Adipocyte (in vitro differentiated cells): ENCODE measurements around the gene C14orf132.

Experiments
- DNase-seq: peaks from one replicate; pipeline ENCODE4 v3.0.0-alpha.2; 2015; ENCODE audit warnings: low read depth
- H3K27me3 ChIP-seq: replicated peaks from 2 replicates; pipeline ENCODE4 v1.7.0; 2013; ENCODE audit warnings: mild to moderate bottlenecking, low read length, moderate library complexity; ENCODE audit not compliant: control insufficient read depth, insufficient read depth
- H3K36me3 ChIP-seq: 2 replicates; pipeline ENCODE4 v1.7.0; 2013; ENCODE audit warnings: low read length, mild to moderate bottlenecking, moderate library complexity; ENCODE audit not compliant: control insufficient read depth, insufficient read depth, severe bottlenecking
- H3K4me1 ChIP-seq: 2 replicates; pipeline ENCODE4 v1.7.0; 2013; ENCODE audit warnings: mild to moderate bottlenecking, low read length, moderate library complexity; ENCODE audit not compliant: control insufficient read depth, insufficient read depth
- H3K4me3 ChIP-seq: 2 replicates; pipeline ENCODE4 v1.7.0; 2013; ENCODE audit warnings: mild to moderate bottlenecking, low read length, moderate library complexity
- H3K9ac ChIP-seq: 2 replicates; pipeline ENCODE4 v1.7.0; 2013; ENCODE audit warnings: mild to moderate bottlenecking, low read length, moderate library complexity
- H3K9me3 ChIP-seq: 2 replicates; pipeline ENCODE4 v1.7.0; 2013; ENCODE audit warnings: mild to moderate bottlenecking, low read length, moderate library complexity; ENCODE audit not compliant: control insufficient read depth

The C14orf132 gene

GRCh38 chr14:96042248-96042930 is 3.2 kb downstream of the C14orf132 start:
- Histone ChIP-seq H3K4me3 (no peak overlapping the region), H3K9ac (no peak overlapping the region), H3K36me3 (no peaks in the 10 kb centered on the region), H3K27me3 (no peaks in the 10 kb centered on the region), H3K9me3 (no peaks in the 10 kb centered on the region), H3K4me1 (peaks cover 17% of the 10 kb centered on the region)
- DNase-seq, result peak; percentile 72

DNA sequence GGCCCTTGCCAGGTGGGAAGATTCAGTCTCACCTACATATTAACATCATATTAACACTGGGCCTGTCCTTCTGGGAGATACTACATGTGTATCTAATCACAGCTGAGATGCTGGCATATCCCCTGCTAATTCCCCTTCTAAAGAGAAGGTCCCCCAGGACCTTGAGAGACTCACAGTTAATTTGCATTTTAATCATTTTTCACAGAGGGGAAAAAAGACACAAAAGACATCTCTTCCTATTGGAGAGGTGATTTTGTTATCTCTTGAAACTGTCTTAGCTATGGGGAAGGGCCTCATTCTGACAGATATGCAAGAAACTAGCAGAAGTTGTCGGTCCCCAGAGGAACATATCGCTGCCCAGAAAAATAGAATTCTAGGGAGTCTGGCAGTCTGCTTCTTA is 7.5 kb downstream of the C14orf132 start:
- H3K36me3 ChIP-seq, result no peaks in the 10 kb centered on the region
- DNase-seq, result no peak

DNA sequence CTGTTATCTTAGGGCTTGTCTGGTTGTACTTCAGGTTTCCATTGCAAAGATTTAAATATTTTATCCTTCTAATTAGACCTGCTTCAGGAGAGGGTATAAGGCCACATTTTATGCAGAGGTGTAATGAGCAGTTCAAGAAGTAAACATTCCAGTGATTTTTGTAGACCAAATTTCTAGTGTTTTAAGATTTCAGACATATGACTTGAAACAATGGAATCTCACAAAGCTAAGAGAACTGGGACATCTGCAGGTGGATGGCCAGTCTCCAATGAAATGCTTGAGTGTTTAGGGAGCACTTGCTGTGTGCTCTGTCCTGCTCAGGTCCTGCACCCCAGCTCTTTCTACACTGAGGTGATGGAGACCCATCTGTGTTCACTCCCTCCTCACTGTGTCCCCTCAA is 7.9 kb downstream of the C14orf132 start:
- Histone ChIP-seq H3K9me3 (no peaks in the 10 kb centered on the region), H3K4me3 (no peak overlapping the region), H3K9ac (no peak overlapping the region), H3K4me1 (no peaks in the 10 kb centered on the region), H3K27me3 (no peaks in the 10 kb centered on the region), H3K36me3 (no peaks in the 10 kb centered on the region)
- no peak for DNase-seq

More for the DNA sequence above, 7.5 kb downstream of the C14orf132 start:
- Histone ChIP-seq H3K9me3 (no peaks in the 10 kb centered on the region), H3K4me1 (no peaks in the 10 kb centered on the region), H3K27me3 (no peaks in the 10 kb centered on the region), H3K4me3 (no peak overlapping the region), H3K9ac (no peak overlapping the region)

DNA sequence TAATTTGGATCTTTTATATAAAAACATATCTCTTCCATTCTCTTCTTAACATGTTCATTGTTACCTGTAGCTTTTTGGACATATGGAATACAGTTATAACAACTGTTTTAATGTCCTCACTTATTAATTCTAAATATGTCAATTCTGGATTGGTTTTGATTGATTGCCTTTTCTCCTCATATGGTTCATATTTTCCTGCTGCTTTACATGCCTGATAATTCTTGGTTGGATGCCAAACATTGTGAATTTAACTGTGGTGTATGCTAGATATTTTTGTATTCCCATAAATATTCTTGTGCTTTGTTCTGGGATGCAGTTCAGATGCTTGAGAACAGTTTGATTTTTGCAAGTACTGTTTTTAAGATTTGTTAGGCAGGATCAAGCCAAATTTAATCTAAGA is 10.8 kb downstream of the C14orf132 start:
- peak; percentile 44 for DNase-seq
- H3K9me3 ChIP-seq, result no peaks in the 10 kb centered on the region
- peaks cover 14% of the 10 kb centered on the region for H3K4me1 ChIP-seq
- H3K36me3 ChIP-seq, result no peaks in the 10 kb centered on the region
- H3K27me3 ChIP-seq, result no peaks in the 10 kb centered on the region
- no peak overlapping the region for H3K9ac ChIP-seq
- no peak overlapping the region for H3K4me3 ChIP-seq

DNA sequence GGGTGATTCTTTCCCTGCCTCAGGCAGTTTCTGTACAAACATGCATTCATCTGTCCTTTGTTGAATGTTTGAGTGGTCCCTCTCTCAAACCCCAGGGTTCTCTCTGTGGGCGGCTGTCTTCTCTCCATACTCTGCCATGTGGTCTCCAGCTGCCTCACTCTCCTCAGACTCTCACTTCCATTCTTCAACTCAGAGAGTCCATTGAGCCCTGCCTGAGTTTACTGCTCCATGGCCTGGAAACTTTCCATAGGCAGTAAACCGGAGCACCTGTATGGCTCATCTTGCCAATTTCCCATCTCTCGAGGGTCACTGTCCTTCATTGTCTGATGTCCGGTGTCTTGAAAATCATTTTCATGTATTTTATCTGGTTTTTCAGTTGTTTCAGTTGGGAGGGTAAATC is 11.3 kb downstream of the C14orf132 start:
- H3K36me3 ChIP-seq, result no peaks in the 10 kb centered on the region
- no peak overlapping the region for H3K4me3 ChIP-seq
- DNase-seq, result no peak

GRCh38 chr14:96051231-96051630 is 12.1 kb downstream of the C14orf132 start:
- Histone ChIP-seq H3K27me3 (no peaks in the 10 kb centered on the region), H3K36me3 (no peaks in the 10 kb centered on the region)

More for the DNA sequence above, 11.3 kb downstream of the C14orf132 start:
- Histone ChIP-seq H3K9me3 (no peaks in the 10 kb centered on the region), H3K9ac (no peak overlapping the region), H3K4me1 (peaks cover 19% of the 10 kb centered on the region), H3K27me3 (no peaks in the 10 kb centered on the region)

DNA sequence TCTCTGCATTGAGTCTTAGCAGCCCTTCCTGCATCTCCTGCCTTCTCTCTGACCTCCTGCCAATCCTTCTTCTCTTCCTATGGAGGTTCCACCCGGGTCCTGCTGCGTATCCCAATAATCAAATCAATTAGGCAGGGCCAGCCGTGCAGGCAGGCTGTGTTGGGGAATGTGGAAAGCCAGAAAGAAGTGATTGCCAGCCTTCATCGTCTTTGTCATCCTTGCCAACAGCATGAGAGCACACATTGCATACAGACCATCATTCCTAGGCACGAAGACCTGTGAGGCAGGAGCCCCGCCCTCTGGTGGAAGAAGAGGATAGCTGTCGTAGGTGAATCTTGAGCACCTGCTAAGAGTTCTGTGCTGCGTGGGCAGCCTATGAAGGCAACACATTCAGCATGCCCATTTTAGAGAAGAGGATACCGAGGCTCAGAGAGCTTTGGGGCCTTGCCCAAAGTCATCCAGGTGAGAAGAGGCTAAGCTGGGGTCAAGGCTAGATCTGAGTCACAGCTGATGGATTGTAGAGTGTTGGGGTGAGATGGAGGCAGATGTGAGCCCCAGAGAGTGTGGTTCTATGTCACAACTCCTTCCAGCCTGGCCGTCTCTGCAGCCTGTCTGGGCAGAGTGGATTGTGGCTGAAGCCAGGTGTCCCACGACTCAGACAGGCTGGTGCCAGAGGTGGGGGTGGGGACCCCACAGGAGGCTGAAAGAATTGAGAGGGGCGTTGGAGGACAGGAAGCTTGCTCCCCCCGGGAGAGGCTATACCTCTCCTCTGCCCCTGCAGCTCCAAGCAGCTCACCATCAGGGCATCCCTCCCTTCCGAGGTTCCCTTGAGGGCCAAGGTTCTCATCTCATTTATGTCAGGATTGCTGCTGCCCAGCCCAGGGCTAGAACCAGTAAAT is 12.7 kb downstream of the C14orf132 start:
- H3K36me3 ChIP-seq, result no peaks in the 10 kb centered on the region
- H3K4me1 ChIP-seq, result peaks cover 19% of the 10 kb centered on the region
- H3K27me3 ChIP-seq, result no peaks in the 10 kb centered on the region
- H3K9ac ChIP-seq, result no peak overlapping the region
- H3K9me3 ChIP-seq, result no peaks in the 10 kb centered on the region
- no peak for DNase-seq
- H3K4me3 ChIP-seq, result no peak overlapping the region

More at GRCh38 chr14:96051231-96051630, 12.1 kb downstream of the C14orf132 start:
- peaks cover 19% of the 10 kb centered on the region for H3K4me1 ChIP-seq
- H3K4me3 ChIP-seq, result no peak overlapping the region
- H3K9ac ChIP-seq, result no peak overlapping the region
- no peaks in the 10 kb centered on the region for H3K9me3 ChIP-seq
- DNase-seq, result no peak

- Histone ChIP-seq H3K9ac (no peak overlapping the region), H3K4me3 (no peak overlapping the region), H3K27me3 (no peaks in the 10 kb centered on the region), H3K4me1 (peaks cover 19% of the 10 kb centered on the region), H3K36me3 (no peaks in the 10 kb centered on the region), H3K9me3 (no peaks in the 10 kb centered on the region)
- DNase-seq, result no peak
Measured at GRCh38 chr14:96052541-96053247, 13.5 kb downstream of the C14orf132 start.

GRCh38 chr14:96053248-96053599 is 14.1 kb downstream of the C14orf132 start:
- Histone ChIP-seq H3K9me3 (no peaks in the 10 kb centered on the region), H3K9ac (no peak overlapping the region), H3K27me3 (no peaks in the 10 kb centered on the region), H3K36me3 (no peaks in the 10 kb centered on the region), H3K4me3 (no peak overlapping the region), H3K4me1 (peaks cover 19% of the 10 kb centered on the region)
- no peak for DNase-seq

- no peak overlapping the region for H3K4me3 ChIP-seq
- H3K36me3 ChIP-seq, result no peaks in the 10 kb centered on the region
- peak; percentile 85 for DNase-seq
- H3K4me1 ChIP-seq, result peaks cover 19% of the 10 kb centered on the region
- H3K27me3 ChIP-seq, result no peaks in the 10 kb centered on the region
- H3K9me3 ChIP-seq, result no peaks in the 10 kb centered on the region
- H3K9ac ChIP-seq, result peak overlapping the region; percentile 10
Measured at GRCh38 chr14:96053600-96054381, 14.6 kb downstream of the C14orf132 start.
